GM18868 (cell line): ENCODE results near the gene JPH2.

Experiments
- ATAC-seq: cut with Tn5 transposase; IDR thresholded peaks from one replicate; pipeline ENCODE4 v1.9.1; 2021; ENCODE audit warnings: mild to moderate bottlenecking, moderate library complexity; ENCODE audit not compliant: unreplicated experiment

JPH2 gene

DNA sequence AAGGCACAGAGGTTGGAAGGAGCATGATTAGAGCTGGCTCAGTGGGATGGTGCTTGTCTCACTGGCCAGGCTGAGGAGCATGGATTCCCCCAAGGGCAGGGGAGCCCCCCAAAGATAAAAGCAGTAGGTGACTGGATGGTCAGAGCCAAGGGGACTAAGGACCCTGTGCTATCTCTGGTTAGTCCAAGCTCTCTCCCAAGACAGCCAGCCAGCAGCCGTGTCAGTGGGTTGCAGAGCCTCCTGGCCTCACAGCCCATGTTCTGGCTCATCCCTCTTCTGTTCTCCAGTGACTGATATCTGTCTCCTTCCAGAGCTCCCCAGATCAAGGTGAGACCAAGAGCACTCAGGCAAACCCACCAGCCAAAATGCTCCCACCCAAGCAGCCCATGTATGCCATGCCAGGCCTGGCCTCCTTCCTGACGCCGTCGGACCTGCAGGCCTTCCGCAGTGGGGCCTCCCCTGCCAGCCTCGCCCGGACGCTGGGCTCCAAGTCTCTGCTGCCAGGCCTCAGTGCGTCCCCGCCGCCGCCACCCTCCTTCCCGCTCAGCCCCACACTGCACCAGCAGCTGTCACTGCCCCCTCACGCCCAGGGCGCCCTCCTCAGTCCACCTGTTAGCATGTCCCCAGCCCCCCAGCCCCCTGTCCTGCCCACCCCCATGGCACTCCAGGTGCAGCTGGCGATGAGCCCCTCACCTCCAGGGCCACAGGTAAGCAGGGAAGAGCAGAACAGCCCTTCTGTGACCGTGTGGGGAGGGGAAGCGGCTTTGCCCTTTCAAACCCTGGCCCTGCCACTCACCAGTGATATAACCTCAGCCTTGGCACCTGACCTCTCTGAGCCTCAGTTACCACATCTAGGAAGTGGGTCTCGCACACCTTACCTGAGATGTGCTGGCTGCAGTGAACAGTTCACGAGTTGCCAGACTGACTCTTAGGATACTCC is 121.3 kb downstream of the JPH2 start:
- no peak for ATAC-seq

DNA sequence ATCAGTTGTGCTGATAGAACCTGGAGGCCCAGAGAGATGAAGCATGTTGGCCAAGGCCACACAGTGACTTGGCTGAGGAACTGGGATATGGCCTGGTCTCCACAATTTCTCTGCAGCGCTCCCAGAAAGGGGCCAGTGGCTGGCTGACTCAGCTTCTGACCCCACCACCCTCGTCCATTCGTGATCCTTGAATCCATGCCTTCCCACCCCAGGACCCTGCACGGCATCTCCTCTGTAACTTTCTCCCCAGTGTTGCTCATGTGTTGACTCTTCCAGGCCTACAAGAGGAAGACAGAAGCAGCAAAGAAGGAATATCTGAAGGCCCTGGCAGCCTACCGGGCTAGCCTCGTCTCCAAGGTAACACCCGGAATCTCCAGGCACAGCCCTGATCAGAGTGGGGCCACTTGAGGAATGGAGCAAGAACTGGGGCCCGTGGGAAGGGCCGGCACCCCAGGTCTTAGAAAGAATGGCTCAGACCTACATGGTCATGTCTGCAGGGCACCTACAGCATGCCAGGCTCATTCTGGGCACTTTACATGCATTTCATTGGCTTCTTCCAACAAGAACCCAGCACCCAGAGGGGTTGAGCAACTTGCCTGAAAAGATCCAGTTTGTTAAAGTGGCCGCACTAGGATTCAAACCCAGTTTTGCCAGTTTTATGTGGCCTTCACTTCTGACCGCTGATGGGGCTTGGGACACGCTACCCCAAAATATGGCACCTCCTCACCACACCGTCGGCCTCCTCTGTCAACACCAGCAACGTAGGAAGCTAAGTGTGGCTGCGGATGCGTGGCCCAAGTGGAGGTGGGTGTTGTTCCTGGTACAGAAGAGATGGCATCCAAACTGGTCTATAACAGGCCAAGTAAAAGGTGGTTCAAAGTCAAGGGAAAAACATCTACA is 122.2 kb downstream of the JPH2 start:
- ATAC-seq: no peak
